ENCODE measurements around the gene KRT82.

Gene KRT82

DNA sequence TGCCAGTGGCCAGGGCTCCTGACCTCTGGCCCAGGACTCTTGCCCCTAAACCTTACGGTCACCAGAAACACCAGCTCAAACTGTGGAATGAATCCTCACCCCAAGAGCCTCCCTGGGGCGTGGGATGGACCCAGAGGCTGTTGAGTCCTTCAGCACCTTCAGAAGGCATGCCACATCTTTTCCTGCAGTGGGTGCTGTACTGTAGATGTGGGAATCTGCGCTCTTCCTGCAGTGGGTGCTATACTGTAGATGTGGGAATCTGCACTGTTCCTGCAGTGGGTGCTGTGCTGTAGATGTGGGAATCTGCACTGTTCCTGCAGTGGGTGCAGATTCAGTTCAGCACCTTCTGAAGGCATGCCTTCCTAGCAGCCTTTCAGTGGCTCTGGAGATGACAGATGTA lies 1.2 kb downstream of the KRT82 start:
- no peak for DNase-seq

DNA sequence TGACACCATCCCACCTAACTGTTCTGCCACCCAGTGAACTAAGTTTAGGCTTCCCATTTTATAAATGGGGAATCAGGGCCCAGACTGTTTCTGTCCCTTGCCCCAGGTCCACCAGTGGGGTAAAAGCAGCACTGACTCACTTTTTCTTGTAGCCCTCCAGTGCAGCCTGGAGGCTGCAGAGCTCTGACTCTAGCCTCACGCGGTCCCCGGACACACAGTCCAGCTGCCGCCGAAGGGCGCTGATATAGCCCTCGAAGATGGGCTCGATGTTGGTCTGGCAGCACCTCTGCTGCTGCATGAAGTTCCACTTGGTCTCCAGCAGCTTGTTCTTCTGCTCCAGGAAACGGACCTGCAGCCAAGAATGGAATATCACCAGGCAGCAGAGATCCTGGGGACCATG lies 2.6 kb downstream of the KRT82 start:
- DNase-seq: no peak

DNA sequence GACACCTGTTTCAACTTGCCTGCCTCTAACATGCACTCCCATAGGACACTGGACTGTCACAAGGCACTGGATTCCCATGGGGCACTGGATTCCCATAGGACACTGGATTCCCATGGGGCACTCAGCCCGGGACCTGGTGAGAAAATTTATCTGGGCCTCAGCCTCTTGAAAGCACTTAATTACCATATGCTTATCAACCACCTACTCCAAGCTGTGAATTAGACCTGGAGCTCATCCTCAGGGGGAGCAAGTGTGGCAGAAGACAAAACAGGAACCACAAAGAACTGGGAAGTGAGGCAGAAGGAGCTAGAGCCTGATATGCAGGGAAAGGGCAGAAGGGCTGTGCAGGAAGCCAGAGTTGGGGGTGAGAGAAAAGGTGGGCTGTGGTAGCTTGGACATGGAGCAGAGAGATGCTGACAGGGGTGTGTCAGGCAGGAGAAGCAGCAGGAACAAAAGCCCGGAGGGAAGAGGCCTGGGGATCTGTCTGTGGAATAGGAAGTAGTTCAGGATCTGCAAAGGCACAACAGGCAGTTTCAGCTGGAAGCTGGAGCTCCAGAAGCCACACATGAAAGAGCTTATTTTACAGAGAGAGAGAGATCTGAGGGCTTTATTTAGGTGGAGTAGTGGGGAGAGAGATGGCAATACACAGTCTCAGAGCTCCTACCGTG lies 3.1 kb downstream of the KRT82 start:
- no peak for DNase-seq

DNA sequence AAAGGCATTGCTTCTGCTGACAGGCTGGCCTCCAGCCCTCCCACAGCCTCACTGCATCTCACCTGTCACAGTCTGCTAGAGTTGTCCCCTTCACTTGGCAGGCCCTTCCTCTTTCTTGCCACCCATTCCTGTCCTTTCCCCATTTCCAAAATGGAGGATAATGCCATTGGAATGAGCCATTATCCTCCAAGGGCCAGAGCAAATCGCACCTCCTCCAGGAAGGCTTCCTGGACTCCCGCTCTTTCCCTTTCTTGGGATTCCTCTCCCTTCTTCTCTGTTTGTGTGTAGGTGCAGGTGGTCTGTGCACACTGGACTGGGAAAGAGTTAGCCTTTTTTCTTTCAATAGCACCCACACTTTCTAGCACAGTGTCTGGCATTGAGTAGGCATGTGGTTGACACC lies 3.8 kb downstream of the KRT82 start:
- no peak for DNase-seq

DNA sequence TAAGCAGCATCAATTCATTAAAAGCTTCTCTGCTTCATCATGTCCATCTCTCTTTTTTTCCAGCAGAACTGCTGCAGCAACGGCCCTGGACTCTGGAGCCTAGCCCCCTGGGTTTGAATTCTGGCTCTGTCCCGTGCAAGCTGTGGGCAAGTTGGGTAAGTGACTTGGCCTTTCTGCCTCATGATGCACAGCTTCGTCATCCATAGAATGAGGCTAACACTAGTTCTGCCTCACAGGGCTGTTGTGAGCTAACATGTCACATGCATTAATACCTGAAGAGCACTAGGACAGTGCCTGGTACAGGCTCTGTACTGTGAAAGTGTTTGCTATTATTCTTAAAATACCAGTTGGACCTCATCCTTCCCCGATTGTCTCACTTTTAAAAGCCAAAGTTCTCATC lies 4.2 kb downstream of the KRT82 start:
- DNase-seq: no peak

DNA sequence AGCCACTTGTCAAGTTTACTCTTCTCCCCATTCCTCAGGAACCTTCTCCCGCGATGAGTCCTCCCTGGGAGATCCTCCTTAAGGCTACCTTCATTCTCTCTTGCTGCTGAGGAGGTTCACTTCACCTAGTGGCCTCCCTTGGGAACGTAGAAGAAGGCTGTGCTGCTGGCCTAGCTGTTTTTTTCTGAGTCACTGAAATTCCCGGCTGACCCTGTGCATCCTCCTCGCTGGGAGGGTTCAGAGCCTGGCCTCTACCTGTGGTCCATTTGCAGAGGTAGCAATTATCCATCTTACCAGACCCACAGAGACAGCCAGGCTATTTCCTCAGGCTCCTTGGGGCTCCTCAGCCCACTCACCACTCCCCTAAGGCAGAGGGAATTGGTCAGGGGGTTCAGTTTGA lies 4.6 kb downstream of the KRT82 start:
- DNase-seq: no peak

DNA sequence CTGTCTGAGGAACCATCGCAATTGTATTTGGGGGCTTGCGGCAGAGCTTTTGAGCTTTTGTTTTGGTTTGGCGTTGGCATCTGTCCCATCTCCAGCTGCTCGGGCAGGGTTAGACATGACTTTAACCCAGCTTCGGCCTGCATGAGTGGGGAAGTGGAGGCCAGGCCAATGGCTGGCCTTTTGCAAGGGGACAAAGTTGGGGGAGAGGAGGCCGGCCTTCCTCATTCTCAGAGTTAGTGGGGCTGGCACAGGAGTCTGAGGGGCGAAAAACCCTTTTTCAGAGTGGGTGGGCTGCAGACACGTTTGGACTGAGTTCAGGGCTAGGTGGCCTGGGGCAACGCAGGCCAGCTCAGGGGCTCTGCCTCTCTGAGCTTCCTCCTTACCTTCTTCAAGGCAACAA lies 5.2 kb downstream of the KRT82 start:
- no peak for DNase-seq

DNA sequence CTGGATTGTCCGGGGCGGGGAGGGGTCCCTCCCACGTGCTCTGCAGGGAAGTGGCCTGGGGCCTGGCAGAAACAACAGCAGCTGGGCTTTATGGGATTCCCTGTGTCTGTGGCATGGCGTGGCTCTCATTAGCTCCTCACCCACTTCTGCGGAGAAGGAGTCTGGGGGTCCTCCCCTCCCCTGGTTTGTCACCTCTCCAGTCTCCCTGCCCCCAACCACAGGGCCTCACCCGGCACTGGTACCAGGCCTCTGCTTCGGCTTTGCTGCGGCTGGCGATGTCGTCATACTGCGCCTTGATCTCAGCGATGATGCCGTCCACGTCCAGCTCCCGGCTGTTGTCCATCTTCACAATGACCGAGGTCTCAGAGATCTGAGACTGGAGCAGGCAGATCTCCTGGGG lies 6.4 kb downstream of the KRT82 start:
- no peak for DNase-seq

DNA sequence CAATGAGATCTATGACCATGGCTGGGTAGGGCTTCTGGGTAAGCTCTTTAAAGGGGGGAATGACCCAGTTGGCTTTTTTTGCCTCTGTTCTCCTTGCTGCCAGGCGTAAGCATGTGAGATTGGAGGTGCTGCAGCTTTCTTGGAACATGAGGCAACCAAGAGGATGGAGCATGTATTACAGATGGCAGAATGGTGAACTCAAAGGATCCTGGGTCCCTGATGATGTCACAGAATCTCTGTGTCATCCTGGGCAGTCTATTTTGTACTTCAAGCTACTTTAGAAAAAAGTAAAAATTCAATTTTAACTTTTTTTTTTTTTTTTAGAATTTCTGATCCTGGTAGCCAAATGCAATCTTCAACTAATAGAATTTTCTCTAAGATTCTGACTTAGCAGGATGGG lies 8.0 kb downstream of the KRT82 start:
- DNase-seq: no peak

DNA sequence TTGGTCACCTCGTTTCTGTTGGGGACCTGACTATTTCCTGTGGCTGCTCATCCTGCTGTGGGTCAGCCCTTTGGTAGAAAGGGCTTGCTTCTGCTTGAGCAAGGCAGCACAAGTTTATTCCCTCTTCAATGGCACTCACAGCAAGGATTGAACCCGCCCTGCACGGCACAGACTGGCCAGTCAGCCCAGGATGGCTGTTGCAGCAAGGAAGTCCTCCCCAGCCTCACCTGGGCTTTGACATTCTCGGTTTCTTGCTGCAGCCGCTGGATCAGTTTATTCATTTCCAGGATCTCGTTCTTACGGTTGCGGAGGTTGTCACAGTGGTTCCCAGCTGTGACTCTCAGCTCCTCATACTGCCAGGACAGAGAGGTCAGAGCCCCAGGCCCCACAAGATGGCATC lies 9.5 kb downstream of the KRT82 start:
- no peak for DNase-seq

DNA sequence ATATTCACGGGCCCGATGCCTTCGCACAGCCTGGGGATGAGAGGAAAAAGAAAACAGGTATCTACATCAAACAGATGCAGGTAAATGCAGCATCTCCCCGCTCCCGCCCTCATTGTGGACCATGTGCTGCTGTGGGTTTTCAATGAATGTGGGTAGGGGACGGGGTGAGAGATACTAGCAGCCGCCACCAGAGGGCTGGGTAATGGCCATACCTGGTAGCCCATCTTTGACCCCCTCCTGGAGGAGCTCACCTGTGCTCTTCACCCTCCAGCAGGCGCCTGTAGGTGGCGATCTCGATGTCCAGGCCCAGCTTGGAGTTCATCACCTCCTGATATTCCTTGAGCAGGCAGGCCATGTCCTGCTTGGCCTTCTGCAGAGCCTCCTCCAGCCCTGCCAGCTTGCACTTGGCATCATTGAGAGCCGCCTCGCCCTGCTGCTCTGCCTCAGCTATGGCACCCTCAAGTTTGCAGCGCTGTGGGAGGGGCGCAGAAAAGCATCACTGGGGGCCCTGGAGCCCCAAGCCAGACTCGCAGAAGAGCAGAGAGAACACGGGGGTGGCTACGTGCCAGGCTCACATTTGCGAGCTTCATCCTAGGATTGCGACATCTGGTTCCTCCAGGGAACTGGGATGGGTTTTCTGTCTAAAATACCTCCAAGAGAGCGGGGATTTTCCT lies 10.2 kb downstream of the KRT82 start:
- no peak for DNase-seq

DNA sequence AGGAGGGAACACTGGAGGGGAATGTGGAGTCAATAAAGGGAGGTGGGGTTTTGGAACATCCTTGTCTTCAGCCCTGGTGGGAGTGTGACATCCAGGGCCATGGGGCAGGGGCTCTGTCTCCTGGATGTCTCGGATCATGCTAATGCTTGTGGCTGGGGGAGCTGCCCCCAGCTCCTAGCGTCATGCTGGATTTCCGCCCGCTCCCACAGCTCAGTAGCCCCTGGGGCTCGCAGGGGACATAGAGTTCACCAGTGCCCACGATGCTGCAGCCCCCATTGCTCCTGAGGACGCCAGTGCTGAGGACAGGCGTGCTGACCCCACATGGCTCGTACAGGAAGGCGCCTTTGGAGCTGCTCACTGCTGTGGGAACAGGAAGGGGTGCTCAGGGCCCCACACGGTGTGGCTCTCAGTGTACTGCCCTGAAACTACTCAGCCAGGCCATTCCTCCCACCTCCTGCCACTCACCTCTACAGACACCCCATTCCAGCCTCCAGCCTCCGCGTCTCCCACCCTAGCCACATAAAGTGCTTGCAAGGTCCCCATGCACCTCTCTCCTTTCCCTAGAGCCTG lies 11.2 kb downstream of the KRT82 start:
- no peak for DNase-seq

DNA sequence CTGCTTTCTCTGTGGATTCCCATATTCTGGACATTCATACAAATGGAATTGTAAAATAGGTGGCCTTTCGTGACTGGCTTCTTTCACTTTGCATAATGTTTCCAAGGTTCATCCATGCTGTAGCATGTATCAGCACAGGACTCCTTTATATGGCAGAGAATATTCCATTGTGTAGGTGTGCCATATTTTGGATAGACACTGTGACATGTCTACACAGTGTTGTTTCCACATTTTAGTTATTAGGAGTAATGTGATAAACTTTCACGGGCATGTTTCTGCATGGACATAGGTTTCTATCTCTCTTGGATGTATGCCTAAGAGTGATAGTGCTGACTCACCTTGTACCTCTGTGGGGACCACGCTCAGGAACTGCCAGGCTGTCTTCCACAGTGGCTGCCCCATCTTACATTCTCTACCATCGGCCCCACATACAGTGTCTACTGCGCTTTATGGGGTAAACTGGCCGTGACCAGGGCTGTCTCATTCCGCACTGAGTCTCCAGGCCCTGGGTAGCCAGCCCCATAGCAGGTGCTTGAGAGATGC lies 13.6 kb downstream of the KRT82 start:
- DNase-seq: no peak

DNA sequence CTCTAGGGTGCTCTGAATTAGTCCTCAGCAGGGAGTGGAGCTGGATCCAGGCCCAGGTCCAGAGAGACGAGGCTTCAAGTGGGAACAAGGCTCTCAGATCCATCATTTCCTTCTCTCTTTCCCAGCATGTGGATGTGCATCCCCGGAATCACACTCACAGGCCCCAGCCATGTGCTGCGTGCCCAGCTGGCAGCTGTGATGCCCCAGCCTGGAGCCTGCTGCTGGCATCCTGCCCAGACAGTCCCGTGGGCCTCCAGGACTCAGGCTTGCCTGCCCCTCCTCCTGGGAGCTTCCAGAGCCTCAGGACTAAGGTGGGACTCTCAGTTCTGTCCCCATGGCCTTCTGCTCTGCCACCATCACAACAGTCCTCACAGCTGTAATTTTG lies 14.5 kb downstream of the KRT82 start:
- no peak for DNase-seq

DNA sequence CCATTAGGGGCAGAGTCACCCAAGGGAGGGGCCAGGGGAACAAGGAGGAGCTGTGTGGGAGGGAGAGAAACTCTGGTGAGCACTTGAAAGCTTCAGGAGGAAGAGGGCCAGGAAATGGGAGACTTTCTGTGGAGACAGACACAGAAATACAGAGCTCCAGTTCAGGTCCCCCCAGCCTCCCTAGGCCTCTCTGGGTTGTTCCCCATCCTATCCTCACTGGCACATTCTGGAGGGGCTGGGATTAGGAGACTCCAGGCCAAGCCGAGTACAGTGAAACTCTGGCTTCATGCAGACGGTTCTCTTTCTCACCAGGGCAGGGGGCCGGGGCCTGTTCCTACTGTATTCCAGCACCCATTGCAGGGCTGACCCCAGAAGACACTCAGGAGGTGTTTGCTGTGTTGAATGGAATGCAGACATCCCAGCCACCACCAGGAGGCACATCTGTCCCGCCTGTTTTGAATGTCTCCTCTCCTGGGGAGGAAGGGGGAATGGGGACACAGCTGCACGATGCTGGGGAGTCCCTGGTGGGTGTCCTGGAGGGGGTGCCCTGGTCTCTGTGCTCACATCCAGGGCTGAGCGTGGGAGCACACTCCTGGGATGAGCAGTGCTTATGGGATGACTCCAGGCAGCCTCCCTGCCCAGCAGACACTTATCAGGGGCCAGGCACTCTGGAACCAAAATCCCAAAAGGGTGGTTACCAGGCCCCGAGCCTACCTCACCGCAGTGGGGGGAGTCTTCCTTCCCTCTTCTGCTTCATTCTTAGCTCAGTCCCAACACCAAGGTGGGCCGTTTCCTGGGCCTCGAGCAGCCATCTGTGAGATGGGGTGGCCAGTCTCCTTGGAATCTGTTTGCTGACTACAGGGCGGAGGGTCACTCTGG lies 15.2 kb downstream of the KRT82 start:
- DNase-seq: no peak

DNA sequence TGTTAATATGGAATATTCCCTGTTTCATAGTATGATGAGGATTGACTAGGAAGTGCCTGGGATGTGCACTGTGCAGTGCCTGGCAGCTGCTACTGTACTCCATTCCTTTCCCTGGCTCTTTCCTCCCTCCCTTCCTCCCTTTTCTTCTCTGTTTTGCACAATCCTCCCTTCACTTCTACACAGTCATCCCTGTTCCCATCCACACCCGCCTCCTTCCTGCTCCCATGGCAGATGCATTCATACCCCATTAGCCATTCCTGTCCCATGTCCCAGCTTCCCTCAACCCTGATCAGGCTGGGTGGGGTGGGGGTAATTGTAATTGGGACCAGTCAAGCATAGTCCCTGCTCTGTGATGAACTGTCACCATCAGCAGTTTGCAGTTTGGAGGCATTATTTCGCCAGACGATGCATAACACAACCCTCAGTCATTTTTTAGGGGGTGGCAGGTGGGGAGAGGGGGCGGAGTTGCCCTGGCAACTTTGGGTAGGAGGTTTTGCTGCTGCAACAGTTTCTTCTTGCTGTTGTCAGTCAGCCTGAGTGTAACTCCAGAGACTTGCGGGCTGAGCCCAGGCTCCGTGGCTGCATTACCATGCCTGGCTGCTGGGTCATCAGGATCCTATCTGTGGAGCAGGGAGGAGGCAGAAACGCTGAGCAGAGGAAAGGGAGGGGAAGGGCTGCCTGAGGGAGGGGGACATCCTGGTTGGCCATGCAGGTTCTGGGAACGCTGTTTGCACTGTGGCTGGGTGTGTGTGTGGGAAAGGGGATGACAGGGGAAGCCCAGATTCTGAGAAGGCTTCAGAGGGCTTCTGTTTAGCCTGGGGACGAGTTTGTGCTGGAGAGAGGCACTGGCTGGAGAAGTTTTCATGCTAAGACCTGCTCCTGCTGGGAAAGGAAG lies 16.6 kb downstream of the KRT82 start:
- no peak for DNase-seq

DNA sequence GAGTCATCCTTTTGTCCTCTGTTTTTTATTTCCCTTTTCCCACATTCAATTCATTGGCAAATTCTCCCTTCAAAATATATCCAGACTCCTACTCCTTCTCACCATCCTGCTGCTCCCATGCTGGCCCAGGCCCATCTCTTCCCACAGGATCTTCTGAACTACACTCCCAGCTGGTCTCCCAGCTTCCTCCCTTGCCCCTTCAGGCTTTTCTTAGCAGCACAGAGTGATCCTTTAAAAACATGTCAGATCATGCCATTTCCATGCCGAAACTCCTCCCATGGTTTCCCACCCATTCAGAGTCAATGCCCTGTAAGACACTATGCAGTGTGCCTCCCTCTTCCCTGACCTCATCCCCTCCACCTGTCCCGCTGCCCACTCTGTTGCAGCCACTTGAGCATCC lies 18.3 kb downstream of the KRT82 start:
- DNase-seq: no peak

DNA sequence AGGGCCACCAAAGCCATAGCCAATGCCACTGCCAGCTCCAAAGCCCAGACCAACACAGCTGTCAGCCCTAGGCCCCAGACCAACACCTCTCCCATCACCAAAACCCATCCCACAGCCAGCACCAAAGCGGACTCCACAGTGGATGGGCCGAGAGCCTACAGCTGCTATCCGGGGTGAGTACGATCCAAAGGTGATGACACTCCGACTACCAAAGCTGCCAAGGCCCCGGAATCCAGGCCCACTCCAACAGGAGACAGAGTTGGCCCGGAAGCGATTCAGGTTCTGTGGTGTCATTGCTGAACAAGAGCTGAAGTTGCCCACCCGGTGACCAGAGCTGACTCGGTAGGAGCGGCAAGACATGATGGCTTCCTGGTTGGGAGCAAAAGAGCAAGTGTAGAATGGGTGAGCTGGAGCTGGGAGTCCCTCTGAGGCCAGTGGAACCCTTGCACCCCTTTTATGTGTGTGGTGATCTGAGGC lies 20.9 kb downstream of the KRT82 start, which contains the start of gene KRT84:
Gene KRT84 (minus strand): TSS at position 427 of the 477 bp plus-strand sequence. CDS start 67 bp downstream, at position 360.
- no peak for DNase-seq

DNA sequence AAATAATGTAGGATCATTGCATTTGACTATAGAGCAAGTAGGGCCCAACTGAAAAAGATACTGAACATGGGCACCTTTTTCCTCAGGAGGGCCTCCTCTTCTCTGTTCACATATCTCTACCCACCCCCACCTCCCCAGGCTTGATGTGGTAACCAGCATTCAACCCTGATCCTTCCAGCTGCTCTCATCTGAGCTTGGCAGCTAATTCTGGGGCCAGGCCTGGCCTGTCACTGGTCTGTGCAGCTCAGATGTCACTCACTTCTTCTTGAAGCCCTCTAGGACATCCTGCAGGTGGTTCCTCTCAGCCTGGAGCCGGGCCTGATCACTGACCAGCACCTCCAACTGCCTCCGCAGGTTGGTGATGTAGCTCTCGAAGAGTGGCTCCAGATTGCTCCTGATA lies 22.8 kb downstream of the KRT82 start:
- no peak for DNase-seq

DNA sequence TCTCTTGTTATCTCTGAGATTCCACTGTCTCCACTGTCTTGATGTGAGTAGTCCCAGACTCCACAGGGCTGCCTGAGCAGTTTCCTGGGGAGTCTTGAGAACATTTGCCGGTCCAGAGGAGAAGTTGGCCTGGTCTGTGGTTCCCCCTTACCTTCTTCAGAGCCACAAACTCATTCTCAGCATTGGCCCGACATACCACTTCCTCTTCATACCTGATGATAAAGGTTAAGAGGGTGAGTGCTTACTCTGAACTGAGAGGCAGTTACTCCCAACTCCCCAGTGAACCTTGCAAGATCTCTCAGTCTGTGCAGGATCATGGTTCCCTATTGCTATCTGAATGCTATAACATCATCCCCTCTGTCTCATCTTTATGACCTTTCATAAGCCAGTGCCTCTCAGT lies 23.3 kb downstream of the KRT82 start:
- DNase-seq: no peak

DNA sequence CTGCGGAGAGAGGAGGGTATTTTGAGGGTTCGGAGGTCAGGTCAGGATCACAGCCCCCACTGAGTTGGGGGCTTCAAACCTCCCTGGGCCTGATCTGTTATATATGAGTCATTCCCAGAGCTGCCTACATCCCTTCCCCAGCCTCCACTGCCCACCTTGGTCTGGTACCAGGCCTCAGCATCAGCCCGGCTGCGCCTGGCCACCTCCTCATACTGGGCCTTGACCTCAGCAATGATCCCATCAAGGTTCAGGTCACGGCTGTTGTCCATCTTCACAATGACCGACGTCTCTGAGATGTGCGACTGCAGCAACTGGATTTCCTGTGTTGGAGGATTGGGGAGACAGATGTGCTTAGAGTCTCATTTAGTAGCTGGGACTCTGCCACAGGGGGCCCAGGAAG lies 24.9 kb downstream of the KRT82 start:
- DNase-seq: no peak

DNA sequence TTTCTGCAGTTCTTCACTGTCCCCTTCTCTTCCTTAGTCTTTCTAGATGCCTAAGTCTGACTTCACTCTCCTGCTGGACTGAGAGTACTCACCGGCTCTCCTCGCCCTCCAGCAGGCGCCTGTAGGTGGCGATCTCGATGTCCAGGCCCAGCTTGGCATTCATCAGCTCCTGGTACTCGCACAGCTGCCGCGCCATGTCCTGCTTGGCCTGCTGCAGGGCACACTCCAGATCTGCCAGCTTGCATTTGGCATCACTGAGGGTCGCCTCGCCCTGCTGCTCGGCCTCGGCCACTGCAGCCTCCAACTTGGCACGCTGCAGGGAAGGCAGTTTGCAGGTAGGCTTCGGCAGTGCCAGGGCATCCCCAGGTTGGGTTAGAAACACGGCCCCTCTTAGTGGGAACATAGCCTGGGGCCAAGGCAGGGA lies 25.9 kb downstream of the KRT82 start:
- no peak for DNase-seq
